NCI-H524 treated with DMSO at 0.1 percent for 48 hours (cell line): ENCODE results near the gene DISC1.

ENCODE experiments used
- DNase-seq: peaks from one replicate; lab custom pipeline; 2025; lab: John Stamatoyannopoulos, UW

The DISC1 gene

GRCh38 chr1:231998791-231999190 is 372.2 kb downstream of the DISC1 start:
- DNase-seq = no peak

GRCh38 chr1:232005300-232005699 is 378.7 kb downstream of the DISC1 start:
- no peak for DNase-seq

DNA sequence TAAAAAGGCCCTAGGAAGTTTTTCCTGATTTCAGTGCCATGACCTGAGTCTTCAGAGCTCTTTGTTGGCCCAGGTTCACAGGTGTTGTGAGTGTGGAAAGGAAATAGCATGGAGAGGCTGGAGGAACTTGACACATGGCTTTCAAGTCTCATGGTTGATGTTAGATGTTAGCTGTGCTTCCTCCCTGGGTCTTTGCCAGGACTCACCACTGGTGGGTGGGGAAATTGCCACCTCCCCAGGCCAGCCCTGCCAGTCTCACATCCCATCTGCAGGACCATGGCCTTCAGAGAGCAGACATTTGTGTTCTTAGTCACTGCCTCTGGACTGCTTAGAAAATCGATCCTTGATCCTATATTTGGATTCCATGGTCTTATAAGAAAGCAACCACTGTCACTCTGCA is 383.2 kb downstream of the DISC1 start:
- no peak for DNase-seq

GRCh38 chr1:232011961-232012360 is 385.4 kb downstream of the DISC1 start:
- no peak for DNase-seq

DNA sequence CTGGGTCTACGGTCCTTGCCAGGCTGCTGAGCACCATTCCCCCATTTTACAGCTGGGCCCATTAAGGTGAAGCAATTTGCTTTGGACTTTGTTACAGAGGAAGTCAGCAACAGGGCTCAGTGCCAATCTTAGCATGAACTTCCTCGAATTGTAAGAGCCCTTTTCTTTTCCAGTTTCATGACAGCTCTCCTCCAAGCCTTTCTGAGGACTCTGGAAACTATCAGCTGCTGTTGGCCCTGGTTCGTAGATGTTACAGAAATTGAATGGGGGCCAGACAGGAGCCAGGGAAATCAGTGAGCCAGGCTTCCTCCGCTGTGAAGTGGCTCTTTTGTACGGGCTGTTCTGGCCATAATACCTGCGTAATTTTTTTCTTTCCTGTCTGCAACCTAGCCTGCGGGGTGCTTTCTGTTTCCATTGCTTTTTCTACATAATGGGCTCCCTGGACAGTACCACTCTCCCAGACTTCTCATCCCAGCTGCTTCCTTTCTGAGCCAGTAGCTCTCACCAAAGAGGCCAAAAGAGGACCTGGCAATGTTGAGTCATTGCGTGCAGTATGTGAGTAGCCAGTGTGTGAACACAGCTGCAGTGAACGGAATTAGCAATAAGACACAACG is 386.3 kb downstream of the DISC1 start:
- DNase-seq = no peak

DNA sequence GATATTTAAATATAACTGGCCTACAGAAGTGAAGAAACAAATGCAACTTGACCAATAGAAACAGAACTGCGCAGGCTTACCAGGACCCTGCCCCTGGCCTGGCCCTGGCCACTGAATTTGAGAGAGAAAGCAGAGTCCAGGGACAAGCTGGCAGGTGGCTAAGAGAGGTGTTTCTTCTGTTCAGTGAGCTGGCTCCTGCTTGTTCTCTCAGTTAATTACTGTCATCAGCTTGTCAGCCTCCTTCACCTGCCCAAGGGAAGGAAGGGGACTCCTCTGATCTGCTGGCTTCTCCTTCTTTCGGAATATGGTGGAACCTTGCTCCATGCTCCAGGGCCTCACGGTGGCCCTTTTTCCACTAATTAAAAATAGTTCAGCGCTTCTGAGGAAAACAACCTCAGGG is 388.4 kb downstream of the DISC1 start:
- no peak for DNase-seq

DNA sequence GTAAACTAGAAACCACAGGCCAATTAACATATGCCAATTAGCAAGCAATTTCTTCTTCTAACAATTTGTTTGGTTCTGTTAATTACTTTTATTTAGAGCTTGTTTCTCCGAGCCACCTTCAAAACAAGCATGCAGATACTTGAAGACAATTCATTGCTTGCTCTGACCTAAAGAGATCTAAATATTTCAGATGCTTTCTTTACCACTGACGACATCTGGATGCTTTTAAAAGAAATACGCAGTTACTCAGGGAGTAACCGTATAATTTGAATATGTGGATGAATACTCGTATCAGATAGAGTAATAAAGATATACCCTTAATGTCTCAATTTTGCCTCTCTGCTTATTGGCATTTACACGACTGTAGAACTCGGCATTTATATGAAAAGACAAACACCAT is 390.0 kb downstream of the DISC1 start:
- DNase-seq = no peak

GRCh38 chr1:232017057-232017456 is 390.5 kb downstream of the DISC1 start:
- DNase-seq = no peak

DNA sequence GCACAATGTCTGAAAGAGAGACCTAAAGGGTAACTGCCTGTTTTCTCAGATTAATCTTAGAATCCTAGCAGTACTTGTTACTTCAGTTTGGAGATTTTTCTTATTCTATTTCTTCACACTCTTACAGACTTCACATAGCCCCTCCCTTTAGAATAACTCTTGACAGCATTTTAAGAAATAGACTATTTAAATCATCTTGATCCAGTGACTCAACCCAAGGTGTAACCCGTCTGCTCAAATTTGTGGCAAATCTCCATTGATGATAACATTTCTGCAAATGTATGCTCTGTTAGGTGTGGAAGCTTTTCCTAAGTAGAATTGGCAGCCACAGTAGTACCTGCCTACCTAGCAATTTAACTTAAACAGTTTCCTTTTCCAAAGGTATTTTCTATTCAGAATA is 391.2 kb downstream of the DISC1 start:
- DNase-seq = no peak

- DNase-seq = no peak
Measured at GRCh38 chr1:232018231-232019025, 391.8 kb downstream of the DISC1 start.

GRCh38 chr1:232019026-232019340 is 392.4 kb downstream of the DISC1 start:
- DNase-seq = no peak

- DNase-seq = no peak
Measured at GRCh38 chr1:232020352-232020751, 393.8 kb downstream of the DISC1 start.

- DNase-seq = no peak
Measured at GRCh38 chr1:232029315-232029714, 402.7 kb downstream of the DISC1 start.

DNA sequence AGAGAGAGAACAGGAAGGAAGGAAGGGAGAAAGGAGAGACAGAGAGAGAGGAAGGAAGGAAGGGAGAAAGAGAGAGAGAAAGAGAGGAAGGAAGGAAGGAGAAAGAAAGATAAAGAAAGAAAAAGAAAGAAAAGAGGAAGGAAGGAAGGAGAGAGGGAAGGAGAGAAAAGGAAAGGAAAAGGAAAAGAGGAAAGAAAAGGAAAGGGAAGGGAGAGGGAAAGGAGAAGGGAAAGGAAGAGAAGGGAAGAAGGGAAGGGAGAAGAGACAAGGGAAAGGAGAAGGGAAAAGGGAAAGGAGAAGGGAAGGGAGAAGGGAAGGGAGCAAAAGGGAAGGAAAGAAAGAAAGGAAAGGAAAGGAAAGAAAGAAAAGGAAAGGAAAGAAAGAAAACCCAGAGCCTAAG is 404.6 kb downstream of the DISC1 start:
- DNase-seq = no peak

- DNase-seq = no peak
Measured at GRCh38 chr1:232033285-232033684, 406.7 kb downstream of the DISC1 start.

GRCh38 chr1:232034556-232034955 is 408.0 kb downstream of the DISC1 start:
- DNase-seq = no peak

GRCh38 chr1:232036181-232036933 is 409.8 kb downstream of the DISC1 start:
- peak; percentile 93 for DNase-seq

GRCh38 chr1:232037774-232038388 is 411.3 kb downstream of the DISC1 start:
- peak; percentile 66 for DNase-seq

DNA sequence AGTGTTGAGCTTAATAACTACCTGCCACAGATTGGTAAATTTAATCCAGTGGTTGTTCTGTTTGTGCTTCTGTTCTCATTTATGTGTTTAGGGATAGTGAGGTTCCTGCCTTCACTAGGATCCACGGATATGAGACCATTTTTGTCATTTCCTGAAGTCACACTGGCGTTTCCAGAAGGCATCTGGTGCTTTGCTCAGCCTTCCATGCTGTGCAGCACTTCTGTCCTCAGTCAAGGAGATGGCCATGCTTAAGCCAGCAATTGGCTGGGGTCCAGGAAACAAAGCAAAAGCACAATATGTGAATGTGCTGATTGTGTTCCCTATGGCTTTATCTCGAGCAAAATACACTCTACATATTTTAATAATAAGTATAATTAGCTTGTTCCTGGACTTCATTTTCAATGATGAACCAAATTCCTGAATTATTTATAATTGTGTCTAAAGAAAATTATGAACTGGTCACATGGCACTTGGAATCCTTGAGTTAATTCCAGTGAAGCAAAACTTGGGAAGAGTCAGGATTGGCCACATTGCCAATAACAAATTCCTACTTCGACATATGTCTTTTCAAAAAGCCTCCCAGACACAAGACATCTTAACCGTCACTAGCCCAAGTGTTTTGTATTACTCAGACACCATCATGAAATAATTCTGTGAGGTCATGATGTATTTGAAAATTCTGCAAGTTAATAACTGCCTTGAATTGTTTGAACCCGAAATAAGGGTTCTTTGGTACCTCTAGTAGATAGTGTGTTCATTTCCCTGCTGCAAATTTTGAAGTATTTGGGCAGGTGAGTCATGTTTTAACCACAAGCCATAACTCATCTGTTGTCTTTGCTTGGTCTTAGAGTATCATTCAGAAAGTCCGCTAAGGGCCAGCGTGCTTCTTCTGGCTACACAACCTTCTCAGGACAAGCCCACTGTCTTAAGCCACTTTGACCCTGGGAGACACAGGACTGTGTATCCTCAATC is 412.4 kb downstream of the DISC1 start:
- DNase-seq = peak; percentile 73

DNA sequence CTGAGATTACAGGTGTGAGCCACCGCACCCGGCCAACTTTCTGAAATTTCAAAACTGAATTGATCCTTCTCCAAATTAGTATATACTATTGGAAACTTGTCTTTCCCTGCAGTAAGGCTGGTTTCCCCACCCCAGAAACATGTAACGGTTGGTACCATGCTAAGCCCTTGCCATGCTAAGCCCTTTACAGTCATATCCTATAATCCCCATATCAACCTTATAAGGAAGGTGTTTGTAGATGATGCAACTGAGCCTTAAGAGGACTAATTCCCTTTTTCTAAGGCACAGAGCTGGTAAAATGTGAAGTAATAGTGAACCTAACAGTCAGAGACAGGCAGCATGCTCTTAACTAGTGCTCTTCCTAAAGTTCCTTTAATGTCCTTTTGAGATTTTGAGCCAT is 413.7 kb downstream of the DISC1 start:
- DNase-seq = no peak

DNA sequence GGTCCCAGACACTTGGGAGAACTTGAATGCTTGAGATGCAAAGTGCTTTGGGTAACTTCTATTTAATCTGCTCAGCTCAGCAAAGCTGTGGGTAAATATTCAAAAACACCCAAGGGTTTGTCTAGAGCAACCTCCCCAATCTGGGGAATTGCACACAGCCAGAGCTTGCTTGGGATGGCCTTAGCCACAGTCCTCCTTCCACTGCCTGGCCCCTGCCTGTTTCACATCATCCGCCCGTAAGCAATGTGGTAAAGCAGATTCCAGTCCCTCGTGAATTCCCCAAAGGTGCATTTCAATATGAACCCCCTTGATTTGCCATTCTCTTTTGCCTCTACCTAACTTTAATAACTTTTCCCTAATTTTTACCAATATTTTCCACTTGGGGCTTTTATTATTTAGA is 418.1 kb downstream of the DISC1 start:
- DNase-seq = no peak
